MM.1S (cell line): ENCODE data around the gene SOBP.

Experiments used
- EZH2 ChIP-seq: fragments of 300-600 bp; sonication (generic); optimal IDR thresholded peaks from 2 replicates; pipeline ENCODE3; 2017; ENCODE audit warnings: low read depth, mild to moderate bottlenecking, antibody characterized with exemption, low read length, mixed read lengths
- TF ChIP-seq, protein P1 (sequence below): fragments of 300-600 bp; sonication (generic); IDR thresholded peaks from 2 replicates; pipeline ENCODE4 v1.5.1; 2016; ENCODE audit warnings: antibody characterized with exemption, low read length, mixed read lengths

DNA sequence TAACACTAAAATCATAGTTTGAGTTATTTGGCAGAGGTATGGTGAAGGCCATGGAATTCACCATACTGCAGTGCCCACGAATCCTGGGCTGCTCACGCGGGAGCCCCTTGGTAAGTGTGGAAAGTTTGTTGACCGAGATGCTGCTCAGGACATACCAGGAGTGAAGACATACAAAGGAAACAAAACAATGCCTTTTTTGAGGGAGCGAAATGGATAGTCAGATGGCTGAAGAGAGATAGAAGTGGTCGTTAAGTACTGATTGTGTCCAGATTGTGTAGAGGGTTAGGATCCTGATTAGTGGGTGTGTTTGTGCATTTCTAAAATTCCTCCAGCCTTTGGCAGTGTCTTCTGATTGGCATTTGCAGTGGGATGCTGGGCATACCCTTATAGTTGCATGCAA lies 83.0 kb downstream of the SOBP start:
- no peak for TF ChIP-seq EZH2
- TF ChIP-seq, protein P1, sequence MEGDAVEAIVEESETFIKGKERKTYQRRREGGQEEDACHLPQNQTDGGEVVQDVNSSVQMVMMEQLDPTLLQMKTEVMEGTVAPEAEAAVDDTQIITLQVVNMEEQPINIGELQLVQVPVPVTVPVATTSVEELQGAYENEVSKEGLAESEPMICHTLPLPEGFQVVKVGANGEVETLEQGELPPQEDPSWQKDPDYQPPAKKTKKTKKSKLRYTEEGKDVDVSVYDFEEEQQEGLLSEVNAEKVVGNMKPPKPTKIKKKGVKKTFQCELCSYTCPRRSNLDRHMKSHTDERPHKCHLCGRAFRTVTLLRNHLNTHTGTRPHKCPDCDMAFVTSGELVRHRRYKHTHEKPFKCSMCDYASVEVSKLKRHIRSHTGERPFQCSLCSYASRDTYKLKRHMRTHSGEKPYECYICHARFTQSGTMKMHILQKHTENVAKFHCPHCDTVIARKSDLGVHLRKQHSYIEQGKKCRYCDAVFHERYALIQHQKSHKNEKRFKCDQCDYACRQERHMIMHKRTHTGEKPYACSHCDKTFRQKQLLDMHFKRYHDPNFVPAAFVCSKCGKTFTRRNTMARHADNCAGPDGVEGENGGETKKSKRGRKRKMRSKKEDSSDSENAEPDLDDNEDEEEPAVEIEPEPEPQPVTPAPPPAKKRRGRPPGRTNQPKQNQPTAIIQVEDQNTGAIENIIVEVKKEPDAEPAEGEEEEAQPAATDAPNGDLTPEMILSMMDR, result no peak
